ENCODE results near the gene DLGAP1.
"Not testable (repeated sequence)": the region's sequence is repeated elsewhere in the genome, so short reads cannot be mapped to it uniquely, and the experiment has no call there.

DLGAP1 gene

GRCh38 chr18:3709205-3709604 lies 745.9 kb downstream of the DLGAP1 start:
- TF ChIP-seq YY1 (IDR thresholded peaks at IDR 0.05; ENCODE audit: insufficient read depth, insufficient read length) (no peak), SUZ12 (IDR thresholded peaks at IDR 0.05; ENCODE audit: extremely low read depth, insufficient read depth, insufficient read length) (no peak), ZNF274 (IDR thresholded peaks at IDR 0.05; ENCODE audit: low read depth, low read length) (no peak)

GRCh38 chr18:3706279-3707097 lies 748.6 kb downstream of the DLGAP1 start:
- H3K9me3 ChIP-seq (ENCODE audit: insufficient read depth, low read length): no peaks in the 10 kb centered on the region
- no peak for DNase-seq (ENCODE audit: low read depth, low spot score)
- no peak overlapping the region for H3K9ac ChIP-seq (ENCODE audit: insufficient read length, low read depth)
- peaks cover 4% of the 10 kb centered on the region for H3K4me1 ChIP-seq (ENCODE audit: insufficient read depth, insufficient read length)
- TF ChIP-seq ZNF274 (IDR thresholded peaks at IDR 0.05; ENCODE audit: low read depth, low read length): no peak
- no peaks in the 10 kb centered on the region for H3K27me3 ChIP-seq (ENCODE audit: insufficient read depth, insufficient read length)
- H3K36me3 ChIP-seq (ENCODE audit: insufficient read depth, insufficient read length, low read length): no peaks in the 10 kb centered on the region
- H3K4me3 ChIP-seq (ENCODE audit: insufficient read length, low read depth): no peak overlapping the region

More at GRCh38 chr18:3709205-3709604, 745.9 kb downstream of the DLGAP1 start:
- DNase-seq (ENCODE audit: low read depth, low spot score): no peak
- Histone ChIP-seq H3K4me1 (ENCODE audit: insufficient read depth, insufficient read length) (peaks cover 4% of the 10 kb centered on the region), H3K4me3 (ENCODE audit: insufficient read length, low read depth) (no peak overlapping the region), H3K9ac (ENCODE audit: insufficient read length, low read depth) (no peak overlapping the region), H3K9me3 (ENCODE audit: insufficient read depth, low read length) (no peaks in the 10 kb centered on the region), H3K36me3 (ENCODE audit: insufficient read depth, insufficient read length, low read length) (no peaks in the 10 kb centered on the region), H3K27me3 (ENCODE audit: insufficient read depth, insufficient read length) (no peaks in the 10 kb centered on the region)

GRCh38 chr18:3704556-3705344 lies 750.4 kb downstream of the DLGAP1 start:
- Histone ChIP-seq H3K36me3 (ENCODE audit: insufficient read depth, insufficient read length, low read length) (no peaks in the 10 kb centered on the region), H3K4me1 (ENCODE audit: insufficient read depth, insufficient read length) (no peaks in the 10 kb centered on the region), H3K9ac (ENCODE audit: insufficient read length, low read depth) (no peak overlapping the region), H3K4me3 (ENCODE audit: insufficient read length, low read depth) (no peak overlapping the region), H3K9me3 (ENCODE audit: insufficient read depth, low read length) (no peaks in the 10 kb centered on the region), H3K27me3 (ENCODE audit: insufficient read depth, insufficient read length) (no peaks in the 10 kb centered on the region)
- no peak for TF ChIP-seq ZNF274 (IDR thresholded peaks at IDR 0.05; ENCODE audit: low read depth, low read length)
- no peak for TF ChIP-seq YY1 (IDR thresholded peaks at IDR 0.05; ENCODE audit: insufficient read depth, insufficient read length)
- TF ChIP-seq SUZ12 (IDR thresholded peaks at IDR 0.05; ENCODE audit: extremely low read depth, insufficient read depth, insufficient read length): no peak
- no peak for DNase-seq (ENCODE audit: low read depth, low spot score)

GRCh38 chr18:3703732-3704176 lies 751.4 kb downstream of the DLGAP1 start:
- Histone ChIP-seq H3K4me3 (ENCODE audit: insufficient read length, low read depth) (no peak overlapping the region), H3K27me3 (ENCODE audit: insufficient read depth, insufficient read length) (no peaks in the 10 kb centered on the region), H3K36me3 (ENCODE audit: insufficient read depth, insufficient read length, low read length) (no peaks in the 10 kb centered on the region), H3K4me1 (ENCODE audit: insufficient read depth, insufficient read length) (no peaks in the 10 kb centered on the region), H3K9me3 (ENCODE audit: insufficient read depth, low read length) (no peaks in the 10 kb centered on the region), H3K9ac (ENCODE audit: insufficient read length, low read depth) (no peak overlapping the region)
- TF ChIP-seq YY1 (IDR thresholded peaks at IDR 0.05; ENCODE audit: insufficient read depth, insufficient read length) (no peak), SUZ12 (IDR thresholded peaks at IDR 0.05; ENCODE audit: extremely low read depth, insufficient read depth, insufficient read length) (no peak), ZNF274 (IDR thresholded peaks at IDR 0.05; ENCODE audit: low read depth, low read length) (no peak)
- peak; percentile 46 for DNase-seq (ENCODE audit: low read depth, low spot score)

GRCh38 chr18:3699707-3700567 lies 755.2 kb downstream of the DLGAP1 start:
- H3K36me3 ChIP-seq (ENCODE audit: insufficient read depth, insufficient read length, low read length); H3K4me1 ChIP-seq (ENCODE audit: insufficient read depth, insufficient read length); DNase-seq (ENCODE audit: low read depth, low spot score); H3K27me3 ChIP-seq (ENCODE audit: insufficient read depth, insufficient read length); H3K9ac ChIP-seq (ENCODE audit: insufficient read length, low read depth); H3K9me3 ChIP-seq (ENCODE audit: insufficient read depth, low read length); H3K4me3 ChIP-seq (ENCODE audit: insufficient read length, low read depth): not testable (repeated sequence)

GRCh38 chr18:3694030-3694778 lies 760.9 kb downstream of the DLGAP1 start:
- H3K4me3 ChIP-seq (ENCODE audit: insufficient read length, low read depth); H3K9me3 ChIP-seq (ENCODE audit: insufficient read depth, low read length); DNase-seq (ENCODE audit: low read depth, low spot score); H3K36me3 ChIP-seq (ENCODE audit: insufficient read depth, insufficient read length, low read length); H3K27me3 ChIP-seq (ENCODE audit: insufficient read depth, insufficient read length); H3K4me1 ChIP-seq (ENCODE audit: insufficient read depth, insufficient read length); H3K9ac ChIP-seq (ENCODE audit: insufficient read length, low read depth): not testable (repeated sequence)
